ENCODE results near the gene CTNNA1.
"Not testable (repeated sequence)": the region's sequence is repeated elsewhere in the genome, so short reads cannot be mapped to it uniquely, and the experiment has no call there.

CTNNA1 gene

DNA sequence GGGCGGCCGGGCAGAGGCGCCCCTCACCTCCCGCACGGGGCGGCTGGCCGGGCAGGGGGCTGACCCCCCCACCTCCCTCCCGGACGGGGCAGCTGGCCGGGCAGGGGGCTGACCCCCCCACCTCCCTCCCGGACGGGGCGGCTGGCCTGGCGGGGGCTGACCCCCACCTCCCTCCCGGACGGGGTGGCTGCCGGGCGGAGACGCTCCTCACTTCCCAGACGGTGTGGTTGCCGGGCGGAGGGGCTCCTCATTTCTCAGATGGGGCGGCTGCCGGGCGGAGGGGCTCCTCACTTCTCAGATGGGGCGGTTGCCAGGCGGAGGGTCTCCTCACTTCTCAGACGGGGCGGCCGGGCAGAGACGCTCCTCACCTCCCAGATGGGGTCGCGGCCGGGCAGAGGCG, 57.6 kb downstream of the CTNNA1 start:
- DNase-seq, result not testable (repeated sequence)

DNA sequence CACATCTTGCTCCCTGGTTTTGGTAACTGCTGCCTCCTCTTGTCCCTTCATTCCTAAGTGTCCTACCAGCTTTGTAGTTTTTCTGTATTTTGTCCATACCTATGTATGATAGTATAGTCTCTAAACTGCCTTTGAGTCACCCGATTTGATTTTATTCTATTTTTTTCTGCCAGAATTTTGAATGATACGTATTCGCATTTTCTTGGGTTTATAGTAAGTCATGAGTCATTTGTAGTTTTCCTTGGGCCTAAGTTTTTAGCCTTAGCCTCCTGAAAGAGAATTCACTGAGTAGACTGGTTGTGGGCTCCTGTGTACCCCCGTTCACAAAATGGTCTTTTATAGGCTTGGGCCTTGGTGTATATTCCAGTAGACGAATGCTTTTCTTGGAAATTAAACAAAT, 62.3 kb downstream of the CTNNA1 start:
- DNase-seq, result no peak

DNA sequence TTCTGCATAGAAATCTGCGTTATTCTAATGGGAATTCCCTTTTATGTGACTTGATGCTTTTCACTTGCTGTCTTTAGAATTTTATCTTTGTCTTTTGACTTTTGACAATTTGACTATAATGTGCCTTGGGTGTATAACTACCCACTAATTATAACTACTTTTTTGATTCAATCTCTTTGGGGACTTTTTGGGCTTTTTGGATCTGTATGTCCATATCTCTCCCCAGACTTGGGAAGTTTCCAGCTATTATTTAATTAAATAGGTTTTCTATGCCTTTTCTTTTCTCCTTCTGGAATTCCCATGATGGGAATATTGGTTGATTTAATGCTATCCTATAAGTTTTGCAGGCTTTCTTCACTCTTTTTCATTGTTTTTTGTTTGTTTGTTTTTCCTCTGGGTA, 64.0 kb downstream of the CTNNA1 start:
- no peak for DNase-seq

- peak in 5 of 56 donors; percentile 3 to 16 (median 11) for DNase-seq
These were observed 65.9 kb downstream of the CTNNA1 start for GRCh38 chr5:138819081-138819480.

DNA sequence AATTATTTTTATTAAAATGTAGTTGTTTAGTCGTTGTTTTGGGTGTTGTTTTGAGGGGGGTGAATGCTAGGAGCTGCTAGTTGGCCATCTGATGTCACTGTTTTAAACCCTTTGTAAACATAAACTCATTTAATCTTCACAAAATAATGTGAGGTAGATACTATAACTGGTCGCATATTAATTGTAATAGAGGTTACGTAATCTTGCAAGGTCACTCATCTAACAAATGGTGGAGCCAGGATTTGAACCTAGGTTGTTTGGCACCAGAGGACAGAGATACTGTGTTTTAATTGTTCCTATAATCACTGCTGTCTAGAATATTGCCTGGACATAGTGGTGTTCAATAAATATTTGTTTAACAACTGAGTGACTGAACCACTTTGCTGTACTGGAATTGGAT, 67.5 kb downstream of the CTNNA1 start:
- no peak for DNase-seq

- no peak for DNase-seq
These were observed 71.3 kb downstream of the CTNNA1 start for GRCh38 chr5:138824516-138824915.

DNA sequence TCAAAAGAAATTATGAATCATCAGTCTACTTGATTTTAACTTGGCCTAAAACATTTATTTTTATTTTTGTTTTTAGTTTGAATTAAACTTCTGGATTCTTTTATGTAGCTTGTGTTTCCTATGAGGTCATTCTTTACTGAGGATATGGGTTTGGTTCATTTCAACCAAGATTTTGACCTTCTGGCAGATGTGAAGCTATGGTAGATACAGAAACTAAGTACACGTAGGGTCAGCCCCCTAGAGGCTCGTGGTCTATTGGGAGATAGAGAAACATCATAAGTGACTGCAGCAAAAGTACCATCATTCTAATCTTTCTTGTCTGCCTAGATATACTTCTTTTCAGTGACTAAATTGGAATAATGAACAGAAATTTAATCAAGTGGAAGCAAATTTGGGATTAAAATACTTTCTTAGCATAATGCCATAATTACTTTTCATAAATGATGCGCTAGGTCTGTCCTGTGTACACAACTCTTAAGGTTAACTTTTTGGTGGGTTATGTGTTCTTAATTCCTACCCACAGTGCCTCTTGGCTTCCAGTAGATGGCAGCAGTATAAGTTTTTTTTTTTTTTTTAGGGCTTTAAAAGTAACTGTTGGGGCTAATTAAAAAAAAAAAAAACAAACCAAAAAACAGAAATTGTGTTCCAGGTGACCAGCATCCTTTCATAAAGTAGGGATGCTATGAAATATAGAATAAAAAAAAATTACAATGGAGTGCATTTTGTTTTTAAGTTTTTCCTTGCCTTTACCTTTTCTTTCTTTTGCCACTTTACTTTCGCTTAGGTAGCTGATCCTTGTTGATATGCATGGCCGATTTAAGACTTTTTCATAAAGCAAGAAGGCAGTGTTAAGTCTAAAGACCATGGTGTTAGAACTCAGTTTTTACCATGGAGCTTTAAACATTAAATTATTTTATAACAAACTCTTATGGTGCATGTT, 72.0 kb downstream of the CTNNA1 start:
- no peak for DNase-seq

DNA sequence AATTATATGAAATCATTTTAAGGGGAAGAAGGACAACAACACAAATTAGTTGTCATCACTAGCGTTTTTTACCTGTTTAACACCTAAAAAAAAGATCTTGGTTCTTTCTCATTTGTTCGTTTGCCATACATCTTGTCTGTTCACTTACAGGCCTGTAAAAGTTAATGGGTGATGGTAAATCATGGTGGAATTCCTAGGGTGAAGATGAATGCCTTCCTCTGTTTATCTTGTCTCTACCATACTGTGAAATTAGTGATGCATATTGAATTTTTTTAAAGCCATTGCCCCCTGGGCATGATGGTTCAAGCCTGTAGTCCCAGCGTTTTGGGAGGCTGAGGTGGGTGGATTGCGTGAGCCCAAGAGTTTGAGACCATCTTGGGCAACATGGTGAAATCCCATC, 75.3 kb downstream of the CTNNA1 start:
- DNase-seq, result no peak

DNA sequence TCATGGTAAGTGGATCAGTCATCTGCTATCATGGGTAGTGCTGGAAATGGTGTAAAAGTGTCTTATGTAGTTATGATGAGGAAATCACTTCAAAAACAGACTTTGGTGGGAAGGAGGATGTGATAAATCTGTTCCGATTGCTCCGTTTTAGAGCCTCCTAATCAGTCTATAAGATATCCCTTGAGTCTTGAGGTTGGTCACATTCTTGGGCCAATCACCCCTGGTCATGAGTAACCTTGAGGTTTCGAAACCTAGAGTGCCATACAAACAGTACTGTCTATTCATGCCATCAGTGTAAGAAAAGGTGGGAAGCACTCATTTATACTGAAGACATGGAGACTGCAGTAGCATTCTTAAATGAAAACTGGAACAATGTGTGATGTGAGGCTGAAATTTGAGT, 76.1 kb downstream of the CTNNA1 start:
- no peak for DNase-seq

GRCh38 chr5:138831703-138832102, 78.5 kb downstream of the CTNNA1 start:
- DNase-seq, result no peak

DNA sequence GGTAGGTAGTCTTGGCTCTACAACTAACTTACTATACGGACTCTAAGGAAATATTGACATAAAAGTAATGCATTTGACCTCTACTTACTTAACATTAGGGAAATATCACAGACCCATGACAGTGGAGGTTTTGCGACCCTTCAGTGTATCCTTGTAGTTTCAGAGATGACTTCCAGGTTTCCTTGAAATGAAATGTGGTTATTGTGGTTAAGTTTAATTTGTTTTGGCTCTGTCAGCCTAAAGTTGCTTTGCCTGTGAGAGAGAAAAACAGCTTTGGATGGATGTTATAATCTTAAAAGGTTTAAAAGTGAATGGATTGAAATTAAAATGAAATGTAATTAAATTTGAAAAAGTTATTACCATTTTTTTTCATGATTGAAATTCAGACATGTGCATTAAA, 79.0 kb downstream of the CTNNA1 start:
- DNase-seq, result no peak

DNA sequence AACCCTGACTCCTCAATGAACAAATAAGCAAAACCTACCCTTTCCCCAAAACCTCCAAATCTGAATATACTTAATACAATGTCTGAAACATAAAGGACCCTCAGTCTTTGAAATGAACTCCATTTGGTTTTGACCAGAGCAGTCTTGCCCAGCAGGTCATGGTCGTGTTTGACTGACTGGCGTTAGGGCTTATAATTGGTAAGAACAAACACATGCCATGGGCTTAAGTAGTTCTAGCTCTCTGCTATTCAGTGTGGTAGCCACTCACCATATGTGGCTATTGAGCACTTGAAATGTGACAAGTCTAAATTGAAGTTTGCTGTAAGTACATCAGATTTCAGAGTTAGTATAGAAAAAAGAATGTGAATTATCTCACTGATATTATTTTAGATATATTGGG, 79.9 kb downstream of the CTNNA1 start:
- DNase-seq, result no peak

- no peak for DNase-seq
These were observed 80.7 kb downstream of the CTNNA1 start for GRCh38 chr5:138833726-138834480.

DNA sequence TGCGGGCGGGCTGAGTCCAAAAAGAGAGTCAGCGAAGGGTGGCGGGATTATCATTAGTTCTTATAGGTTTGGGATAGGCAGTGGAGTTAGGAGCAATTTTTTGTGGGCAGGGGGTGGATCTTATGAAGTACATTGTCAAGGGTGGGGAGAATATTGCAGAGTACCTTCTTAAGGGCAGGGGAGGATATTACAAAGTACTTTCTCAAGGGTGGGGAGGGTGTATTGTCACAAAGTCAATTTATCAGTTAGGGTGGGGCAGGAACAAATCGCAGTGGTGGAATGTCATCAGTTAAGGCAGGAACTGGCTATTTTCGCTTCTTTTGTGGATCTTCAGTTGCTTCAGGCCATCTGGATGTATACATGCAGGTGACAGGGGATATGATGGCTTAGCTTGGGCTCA, 81.6 kb downstream of the CTNNA1 start:
- not testable (repeated sequence) for DNase-seq

DNA sequence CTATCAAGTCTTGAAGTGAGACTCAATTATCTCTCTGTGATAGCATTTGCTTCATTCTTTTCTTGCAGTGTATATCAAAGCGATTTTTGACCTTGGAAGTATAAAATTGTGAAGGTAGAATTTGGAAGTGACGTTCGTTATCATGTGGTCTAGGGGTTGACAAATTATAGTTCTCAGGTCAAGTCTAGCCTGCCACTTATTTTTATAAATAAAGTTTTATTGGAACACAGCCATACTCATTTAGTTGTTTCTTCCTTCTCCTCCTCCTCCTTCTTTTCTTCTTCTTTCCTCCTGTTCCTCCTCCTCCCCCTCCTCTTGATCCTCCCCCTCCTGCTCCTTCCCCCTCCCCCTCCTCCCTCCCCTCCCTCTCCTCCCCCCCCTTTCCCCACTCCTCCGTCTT, 83.9 kb downstream of the CTNNA1 start:
- no peak for DNase-seq

- DNase-seq, result no peak
These were observed 86.9 kb downstream of the CTNNA1 start for GRCh38 chr5:138840103-138840502.

- DNase-seq, result no peak
These were observed 88.3 kb downstream of the CTNNA1 start for GRCh38 chr5:138841531-138841930.

- DNase-seq, result no peak
These were observed 90.3 kb downstream of the CTNNA1 start for GRCh38 chr5:138843316-138844124.

DNA sequence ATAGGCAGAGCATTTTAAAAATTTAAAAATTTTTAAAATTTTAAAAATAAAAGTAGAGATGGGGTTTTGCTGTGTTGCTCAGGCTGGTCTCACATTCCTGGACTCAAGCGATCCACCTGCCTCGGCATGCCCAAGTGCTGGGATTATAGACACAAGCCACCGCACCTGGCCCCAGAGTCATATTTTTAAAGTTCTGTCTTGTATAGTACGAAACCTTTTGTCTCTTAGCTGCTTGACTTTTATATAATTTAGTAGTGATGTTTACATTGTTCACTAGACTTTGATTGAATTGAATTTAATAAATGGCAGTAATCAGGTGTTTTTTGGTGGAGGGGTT, 90.9 kb downstream of the CTNNA1 start:
- no peak for DNase-seq

- DNase-seq, result no peak
These were observed 91.7 kb downstream of the CTNNA1 start for GRCh38 chr5:138844812-138845513.

- no peak for DNase-seq
These were observed 96.2 kb downstream of the CTNNA1 start for GRCh38 chr5:138849439-138849838.
